ENCODE measurements around the gene ANTXR2.

ANTXR2 gene

GRCh38 chr4:80099671-80100070 is 26.6 kb upstream of the ANTXR2 start:
- Mint-ChIP-seq H3K27ac (no peak overlapping the region), H3K27me3 (no peaks in the 10 kb centered on the region), H3K9me3 (no peaks in the 10 kb centered on the region), H3K36me3 (ENCODE audit: low read depth) (no peaks in the 10 kb centered on the region), H3K4me3 (no peak overlapping the region), H3K4me1 (ENCODE audit: low read depth) (peaks cover 13% of the 10 kb centered on the region)
- DNase-seq: no peak

GRCh38 chr4:80098635-80099034 is 25.6 kb upstream of the ANTXR2 start:
- Mint-ChIP-seq H3K4me3 (no peak overlapping the region), H3K36me3 (ENCODE audit: low read depth) (no peaks in the 10 kb centered on the region), H3K27ac (no peak overlapping the region), H3K9me3 (no peaks in the 10 kb centered on the region), H3K4me1 (ENCODE audit: low read depth) (peaks cover 13% of the 10 kb centered on the region), H3K27me3 (no peaks in the 10 kb centered on the region)
- DNase-seq: no peak

- Mint-ChIP-seq H3K36me3 (ENCODE audit: low read depth) (no peaks in the 10 kb centered on the region), H3K4me1 (ENCODE audit: low read depth) (peaks cover 15% of the 10 kb centered on the region), H3K27me3 (peaks cover 2% of the 10 kb centered on the region), H3K4me3 (no peak overlapping the region), H3K27ac (no peak overlapping the region), H3K9me3 (no peaks in the 10 kb centered on the region)
- no peak for DNase-seq
Observed at GRCh38 chr4:80097400-80098177, 24.6 kb upstream of the ANTXR2 start.

- Mint-ChIP-seq H3K27ac (no peak overlapping the region), H3K36me3 (ENCODE audit: low read depth) (no peaks in the 10 kb centered on the region), H3K27me3 (peaks cover 4% of the 10 kb centered on the region), H3K4me3 (no peak overlapping the region), H3K9me3 (no peaks in the 10 kb centered on the region), H3K4me1 (ENCODE audit: low read depth) (peaks cover 14% of the 10 kb centered on the region)
- no peak for DNase-seq
Observed at GRCh38 chr4:80096175-80096850, 23.3 kb upstream of the ANTXR2 start.

- Mint-ChIP-seq H3K9me3 (no peaks in the 10 kb centered on the region), H3K27me3 (peaks cover 4% of the 10 kb centered on the region), H3K4me1 (ENCODE audit: low read depth) (peaks cover 10% of the 10 kb centered on the region), H3K27ac (no peak overlapping the region), H3K4me3 (no peak overlapping the region), H3K36me3 (ENCODE audit: low read depth) (no peaks in the 10 kb centered on the region)
- no peak for DNase-seq
Observed at GRCh38 chr4:80094191-80094590, 21.2 kb upstream of the ANTXR2 start.

GRCh38 chr4:80093563-80093962 is 20.5 kb upstream of the ANTXR2 start:
- H3K27ac Mint-ChIP-seq: no peak overlapping the region
- no peak for DNase-seq
- no peaks in the 10 kb centered on the region for H3K36me3 Mint-ChIP-seq (ENCODE audit: low read depth)
- H3K9me3 Mint-ChIP-seq: no peaks in the 10 kb centered on the region
- H3K27me3 Mint-ChIP-seq: peaks cover 4% of the 10 kb centered on the region
- no peak overlapping the region for H3K4me3 Mint-ChIP-seq
- peaks cover 10% of the 10 kb centered on the region for H3K4me1 Mint-ChIP-seq (ENCODE audit: low read depth)

- H3K9me3 Mint-ChIP-seq: no peaks in the 10 kb centered on the region
- no peak overlapping the region for H3K4me3 Mint-ChIP-seq
- no peaks in the 10 kb centered on the region for H3K36me3 Mint-ChIP-seq (ENCODE audit: low read depth)
- no peak for DNase-seq
- peaks cover 10% of the 10 kb centered on the region for H3K4me1 Mint-ChIP-seq (ENCODE audit: low read depth)
- H3K27me3 Mint-ChIP-seq: peaks cover 6% of the 10 kb centered on the region
- no peak overlapping the region for H3K27ac Mint-ChIP-seq
Observed at GRCh38 chr4:80092847-80093246, 19.8 kb upstream of the ANTXR2 start.

GRCh38 chr4:80092088-80092487 is 19.1 kb upstream of the ANTXR2 start:
- peaks cover 8% of the 10 kb centered on the region for H3K27me3 Mint-ChIP-seq
- no peaks in the 10 kb centered on the region for H3K9me3 Mint-ChIP-seq
- H3K4me3 Mint-ChIP-seq: no peak overlapping the region
- H3K36me3 Mint-ChIP-seq (ENCODE audit: low read depth): no peaks in the 10 kb centered on the region
- H3K4me1 Mint-ChIP-seq (ENCODE audit: low read depth): peaks cover 10% of the 10 kb centered on the region
- no peak overlapping the region for H3K27ac Mint-ChIP-seq
- no peak for DNase-seq

- Mint-ChIP-seq H3K4me1 (ENCODE audit: low read depth) (peaks cover 10% of the 10 kb centered on the region), H3K9me3 (no peaks in the 10 kb centered on the region), H3K27ac (no peak overlapping the region), H3K27me3 (peaks cover 8% of the 10 kb centered on the region), H3K36me3 (ENCODE audit: low read depth) (no peaks in the 10 kb centered on the region), H3K4me3 (no peak overlapping the region)
- no peak for DNase-seq
Observed at GRCh38 chr4:80091688-80092087, 18.7 kb upstream of the ANTXR2 start.

GRCh38 chr4:80091184-80091583 is 18.2 kb upstream of the ANTXR2 start:
- H3K9me3 Mint-ChIP-seq: no peaks in the 10 kb centered on the region
- H3K27me3 Mint-ChIP-seq: peaks cover 8% of the 10 kb centered on the region
- no peak for DNase-seq
- H3K4me1 Mint-ChIP-seq (ENCODE audit: low read depth): peaks cover 10% of the 10 kb centered on the region
- H3K4me3 Mint-ChIP-seq: no peak overlapping the region
- no peak overlapping the region for H3K27ac Mint-ChIP-seq
- no peaks in the 10 kb centered on the region for H3K36me3 Mint-ChIP-seq (ENCODE audit: low read depth)

GRCh38 chr4:80090090-80090489 is 17.1 kb upstream of the ANTXR2 start:
- Mint-ChIP-seq H3K27ac (no peak overlapping the region), H3K27me3 (peaks cover 8% of the 10 kb centered on the region), H3K4me3 (no peak overlapping the region), H3K4me1 (ENCODE audit: low read depth) (peaks cover 10% of the 10 kb centered on the region), H3K36me3 (ENCODE audit: low read depth) (no peaks in the 10 kb centered on the region), H3K9me3 (no peaks in the 10 kb centered on the region)
- no peak for DNase-seq

- Mint-ChIP-seq H3K4me3 (no peak overlapping the region), H3K9me3 (no peaks in the 10 kb centered on the region), H3K27me3 (peaks cover 8% of the 10 kb centered on the region), H3K4me1 (ENCODE audit: low read depth) (peaks cover 10% of the 10 kb centered on the region), H3K27ac (no peak overlapping the region), H3K36me3 (ENCODE audit: low read depth) (no peaks in the 10 kb centered on the region)
- no peak for DNase-seq
Observed at GRCh38 chr4:80088471-80088870, 15.4 kb upstream of the ANTXR2 start.

GRCh38 chr4:80086296-80086695 is 13.3 kb upstream of the ANTXR2 start:
- Mint-ChIP-seq H3K27me3 (peaks cover 5% of the 10 kb centered on the region), H3K9me3 (no peaks in the 10 kb centered on the region), H3K27ac (no peak overlapping the region), H3K4me1 (ENCODE audit: low read depth) (no peaks in the 10 kb centered on the region), H3K36me3 (ENCODE audit: low read depth) (no peaks in the 10 kb centered on the region), H3K4me3 (no peak overlapping the region)
- no peak for DNase-seq

- Mint-ChIP-seq H3K27ac (no peak overlapping the region), H3K4me1 (ENCODE audit: low read depth) (peaks cover 1% of the 10 kb centered on the region), H3K36me3 (ENCODE audit: low read depth) (no peaks in the 10 kb centered on the region), H3K27me3 (peaks cover 5% of the 10 kb centered on the region), H3K4me3 (no peak overlapping the region), H3K9me3 (no peaks in the 10 kb centered on the region)
- DNase-seq: no peak
Observed at GRCh38 chr4:80085081-80085480, 12.1 kb upstream of the ANTXR2 start.

GRCh38 chr4:80082693-80083092 is 9.7 kb upstream of the ANTXR2 start:
- H3K36me3 Mint-ChIP-seq (ENCODE audit: low read depth): no peaks in the 10 kb centered on the region
- no peak overlapping the region for H3K4me3 Mint-ChIP-seq
- H3K27ac Mint-ChIP-seq: no peak overlapping the region
- H3K9me3 Mint-ChIP-seq: no peaks in the 10 kb centered on the region
- peaks cover 20% of the 10 kb centered on the region for H3K4me1 Mint-ChIP-seq (ENCODE audit: low read depth)
- peaks cover 6% of the 10 kb centered on the region for H3K27me3 Mint-ChIP-seq
- DNase-seq: no peak

Data from activated T-cell treated with anti-CD3 and anti-CD28 coated beads, Interleukin-2, amount 50 U/mL, for 24 hours (primary cell).